Heart left ventricle (tissue), 13 donors: ENCODE results near the gene MT2A.

ENCODE experiments used
- CTCF ChIP-seq, 12 donors: fragments of 200-600 bp; sonication (generic) in 4 of 12; IDR thresholded peaks; one replicate each; pipeline versions ENCODE4 v1.5.0 to v1.8.0; 2018 to 2022; ENCODE audit warnings: antibody characterized with exemption in 12 of 12, mild to moderate bottlenecking in 5 of 12
- POLR2A ChIP-seq, 2 donors: fragments of 450-650 bp; IDR thresholded peaks; one replicate each; pipeline ENCODE4 v1.6.1; 2017; ENCODE audit warnings: antibody characterized with exemption in 2 of 2, mild to moderate bottlenecking in 2 of 2, moderate library complexity in 2 of 2
- donor health status: ischemic (EF 13 %, LVEDD 7.1; RV severe dilation, severe dysfunction).
- donor health status: DM: no; HTN: yes; CAD: no.
- donor health status: DM: no; HTN: no; CAD: no.
- donor health status: ischemic (EF 25% LVEDD 6.9; RV normal size, moderate dysfunction).
- donor health status: ischemic (EF 25% LVEDD 5.7; RV mildly dilated, moderate dysfunction).
- donor health status: ischemic (EF 35%, LVEDD 5.7; RV mildly dilated, moderate dysfunction).
- donor health status: nonischemic (EF 11% LVEDD 7.7; RV severe dilation, severe dysfunction).
- donor health status: DM: yes; HTN: yes; CAD: no.
- donor health status: PGD.
- donor health status: ischemic (EF 29% LVEDD 5.4; RV normal size, mild dysfunction).
- donor health status: nonischemic (EF 23%, LVEDD 6.1; RV moderate dilation, normal function).

GRCh38 chr16:56631197-56631596 lies 22.8 kb downstream of the MT2A start:
- no peak for TF ChIP-seq CTCF (IDR thresholded peaks at IDR 0.05)
- no peak for TF ChIP-seq POLR2A (IDR thresholded peaks at IDR 0.05)
